ENCODE data around the gene CORO1C. TPM values are rescaled to one million over a fixed set of nuclear protein-coding genes. Genes with fewer than 3 reads are reported as not detected.

The CORO1C gene
- total and polyA plus RNA-seq, 9 of the 15 experiments (the other 6 are each of a cell fraction or from before 2014, with no cell fraction given): 55.2 to 280 (median 150) TPM

- TF ChIP-seq ZBTB49 (CRISPR knock-in tag; IDR thresholded peaks at IDR 0.05; ENCODE audit: borderline replicate concordance): no peak
- TF ChIP-seq MAFK (IDR thresholded peaks at IDR 0.05; ENCODE audit: low read length): no peak
- TF ChIP-seq RAD51 (IDR thresholded peaks at IDR 0.05; ENCODE audit: borderline replicate concordance, low read depth): peak; percentile 17; the same call in 1 of the 2 replicates
- no peak for TF ChIP-seq ZNF316 (IDR thresholded peaks at IDR 0.05)
- no peak for TF ChIP-seq ZNF133 (CRISPR knock-in tag; IDR thresholded peaks at IDR 0.05)
- TF ChIP-seq ZNF444 (CRISPR knock-in tag; IDR thresholded peaks at IDR 0.05): no peak
- TF ChIP-seq BACH1 (tag; IDR thresholded peaks at IDR 0.05): peak; percentile 67; the same call in 1 of the 2 replicates
- TF ChIP-seq SRF (CRISPR knock-in tag; IDR thresholded peaks at IDR 0.05): no peak
- no peak for TF ChIP-seq ZNF146 (CRISPR knock-in tag; IDR thresholded peaks at IDR 0.05; ENCODE audit: unreplicated experiment)
Observed at GRCh38 chr12:108696111-108696995, 35.0 kb downstream of the CORO1C start (continued).
